Esophagus muscularis mucosa (tissue), 4 donors: Measurements from ENCODE around the gene PLCZ1. TPM values are rescaled to one million over a fixed set of nuclear protein-coding genes. Genes with fewer than 3 reads are reported as not detected.

Experiments
- DNase-seq: peaks from one replicate; pipeline ENCODE4 v3.0.0-alpha.2; 2017; ENCODE audit errors: extremely low spot score
- H3K27ac ChIP-seq, 4 donors: fragments of 200-600 bp; sonication (generic); replicated peaks in 1 of 4; 1 replicate in 3 of 4; 2 replicates in 1 of 4; pipeline ENCODE4 v1.5.1; 2016 to 2019; ENCODE audit warnings: mild to moderate bottlenecking in 1 of 4
- H3K27me3 ChIP-seq, 4 donors: fragments of 200-600 bp; sonication (generic); one replicate each; pipeline versions ENCODE4 v1.5.1 to v1.6.0; 2016 to 2019
- H3K36me3 ChIP-seq, 4 donors: fragments of 200-600 bp; sonication (generic); one replicate each; pipeline ENCODE4 v1.5.1; 2016 to 2019
- H3K4me1 ChIP-seq, 4 donors: fragments of 200-600 bp; sonication (generic); one replicate each; pipeline ENCODE4 v1.5.1; 2016 to 2019
- H3K4me3 ChIP-seq, 4 donors: fragments of 200-600 bp; sonication (generic); 1 replicate in 2 of 4; 2 replicates in 2 of 4; pipeline ENCODE4 v1.5.1; 2016 to 2019; ENCODE audit warnings: mild to moderate bottlenecking in 4 of 4, moderate library complexity in 1 of 4
- H3K9me3 ChIP-seq, 4 donors: fragments of 200-600 bp; sonication (generic); 1 replicate in 3 of 4; 2 replicates in 1 of 4; pipeline ENCODE4 v1.5.1; 2016 to 2019
- CTCF ChIP-seq, 3 experiments: fragments of 200-600 bp in 2 of 3; fragments of 450-650 bp in 1 of 3; sonication (generic) in 2 of 3; IDR thresholded peaks; one replicate each; pipeline ENCODE4 v1.5.1; 2017 to 2019; ENCODE audit warnings: antibody characterized with exemption in 3 of 3, mild to moderate bottlenecking in 2 of 3, moderate library complexity in 1 of 3
- EP300 ChIP-seq: sonication (generic); formaldehyde crosslinking; IDR thresholded peaks from one replicate; pipeline ENCODE4 v1.6.1; 2017; ENCODE audit warnings: antibody characterized with exemption
- POLR2A ChIP-seq: fragments of 450-650 bp; IDR thresholded peaks from one replicate; pipeline ENCODE4 v1.6.1; 2017; ENCODE audit warnings: antibody characterized with exemption, moderate library complexity, mild to moderate bottlenecking, low read depth
- POLR2AphosphoS5 ChIP-seq, 2 donors: sonication (generic); formaldehyde crosslinking; IDR thresholded peaks; one replicate each; pipeline ENCODE4 v1.6.1; 2017; ENCODE audit warnings: antibody characterized with exemption in 2 of 2
- WGBS: methylation state at CpG from one replicate; pipeline ENCODE4 v1.1.5; 2018; 5-methylcytosine and 5-hydroxymethylcytosine counted together
- intact Hi-C: fragments of 100-400 bp; cut with DNase I; formaldehyde crosslinking; loops from one replicate; pipeline ENCODE4 v1.15.1; 2023
- total RNA-seq, 4 donors: library from RNA; depleted of rRNA; stranded (reverse); fragments of >200 nt; gene quantifications; one replicate each; pipeline versions ENCODE4 v1.1.0 to v1.2.1, GENCODE V29; 2016

The PLCZ1 gene
- total RNA-seq, 4 donors from 2014 or later = 0.83 TPM; not detected in 3

GRCh38 chr12:18753481-18754123 is 15.8 kb upstream of the PLCZ1 start:
- intact Hi-C loops = no loop called here
- Histone ChIP-seq H3K4me1 (peaks cover 24 to 39% (median 29%) of the 10 kb centered on the region in 4 donors), H3K4me3 (peak overlapping the region; percentile 34 to 49 (median 39)), H3K9me3 (no peaks in the 10 kb centered on the region), H3K36me3 (no peaks in the 10 kb centered on the region), H3K27me3 (no peaks in the 10 kb centered on the region), H3K27ac (peak overlapping the region; percentile 45 to 67 (median 56))
- no peak for DNase-seq
- 32% methylated on average over 9 of the region's 16 CpGs for WGBS
- TF ChIP-seq POLR2A (no peak), POLR2AphosphoS5 (IDR thresholded peaks at IDR 0.05) (no peak), EP300 (no peak), CTCF (IDR thresholded peaks at IDR 0.05) (no peak)

- TF ChIP-seq POLR2AphosphoS5 (IDR thresholded peaks at IDR 0.05) (no peak), EP300 (no peak), CTCF (IDR thresholded peaks at IDR 0.05) (no peak), POLR2A (no peak)
- 60% methylated on average over 1 of the region's 1 CpG for WGBS
- DNase-seq = no peak
- no peaks in the 10 kb centered on the region for H3K36me3 ChIP-seq
- H3K27ac ChIP-seq = peak overlapping the region; percentile 45 to 67 (median 56)
- intact Hi-C loops = no loop called here
- peaks cover 24 to 41% (median 29%) of the 10 kb centered on the region in 4 donors for H3K4me1 ChIP-seq
- H3K4me3 ChIP-seq = peak overlapping the region in 1 of 4 donors; percentile 40
- H3K9me3 ChIP-seq = no peaks in the 10 kb centered on the region
- H3K27me3 ChIP-seq = no peaks in the 10 kb centered on the region
Measured at GRCh38 chr12:18752947-18753346, 15.1 kb upstream of the PLCZ1 start.

GRCh38 chr12:18752280-18752920 is 14.6 kb upstream of the PLCZ1 start:
- Histone ChIP-seq H3K27ac (peak overlapping the region in 3 of 4 donors; percentile 55 to 67 (median 57)), H3K27me3 (no peaks in the 10 kb centered on the region), H3K4me3 (no peak overlapping the region), H3K4me1 (peaks cover 24 to 44% (median 29%) of the 10 kb centered on the region in 4 donors), H3K9me3 (no peaks in the 10 kb centered on the region), H3K36me3 (no peaks in the 10 kb centered on the region)
- TF ChIP-seq CTCF (IDR thresholded peaks at IDR 0.05) (no peak), EP300 (no peak), POLR2A (no peak), POLR2AphosphoS5 (IDR thresholded peaks at IDR 0.05) (no peak)
- 62% methylated on average over 6 of the region's 6 CpGs for WGBS
- DNase-seq = no peak
- intact Hi-C loops = no loop called here

GRCh38 chr12:18751866-18752265 is 14.1 kb upstream of the PLCZ1 start:
- TF ChIP-seq POLR2A (no peak), CTCF (IDR thresholded peaks at IDR 0.05) (no peak), EP300 (no peak), POLR2AphosphoS5 (IDR thresholded peaks at IDR 0.05) (no peak)
- no peak overlapping the region for H3K4me3 ChIP-seq
- no peaks in the 10 kb centered on the region for H3K9me3 ChIP-seq
- no peak for DNase-seq
- H3K27me3 ChIP-seq = no peaks in the 10 kb centered on the region
- intact Hi-C loops = no loop called here
- no peak overlapping the region for H3K27ac ChIP-seq
- WGBS = 68% methylated on average over 2 of the region's 2 CpGs
- H3K36me3 ChIP-seq = no peaks in the 10 kb centered on the region
- H3K4me1 ChIP-seq = peaks cover 24 to 44% (median 29%) of the 10 kb centered on the region in 4 donors
